Lung (tissue), 12 donors: ENCODE results near the gene FSHR. TPM values are rescaled to one million over a fixed set of nuclear protein-coding genes. Genes with fewer than 3 reads are reported as not detected.

ENCODE experiments used
- ATAC-seq: fragments of 200-7000 bp; cut with Tn5 transposase; one replicate; pipeline ENCODE4 v1.9.1; 2020; ENCODE audit warnings: moderate number of reproducible peaks; ENCODE audit not compliant: insufficient read depth, low FRiP score
- DNase-seq, 3 donors: peaks; one replicate each; pipeline ENCODE4 v3.0.0-alpha.2; 2013 to 2017
- H3K27ac ChIP-seq, 2 donors: one replicate each; pipeline ENCODE4 v1.5.1; 2013; ENCODE audit warnings: mild to moderate bottlenecking in 2 of 2, moderate library complexity in 2 of 2, control low read depth in 1 of 2, inconsistent platforms in 1 of 2, low read depth in 1 of 2, low read length in 1 of 2
- H3K27me3 ChIP-seq, 3 donors: one replicate each; pipeline ENCODE4 v1.5.1; 2013; ENCODE audit warnings: low read length in 2 of 3; ENCODE audit not compliant: control insufficient read depth in 3 of 3, insufficient read depth in 3 of 3
- H3K36me3 ChIP-seq, 4 donors: one replicate each; pipeline ENCODE4 v1.5.1; 2013; ENCODE audit warnings: low read length in 4 of 4, mild to moderate bottlenecking in 1 of 4, moderate library complexity in 1 of 4; ENCODE audit not compliant: control insufficient read depth in 4 of 4, insufficient read depth in 4 of 4
- H3K4me1 ChIP-seq, 5 donors: one replicate each; pipeline ENCODE4 v1.5.1; 2013; ENCODE audit warnings: low read length in 5 of 5, mild to moderate bottlenecking in 2 of 5, moderate library complexity in 1 of 5; ENCODE audit not compliant: control insufficient read depth in 5 of 5, insufficient read depth in 5 of 5
- H3K4me3 ChIP-seq: one replicate; pipeline ENCODE4 v1.5.1; 2013; ENCODE audit warnings: mild to moderate bottlenecking, control low read depth, moderate library complexity
- H3K9ac ChIP-seq, 2 donors: one replicate each; pipeline ENCODE4 v1.5.1; 2013; ENCODE audit warnings: low read length in 2 of 2, control low read depth in 1 of 2; ENCODE audit not compliant: insufficient read depth in 1 of 2
- H3K9me3 ChIP-seq, 4 donors: one replicate each; pipeline ENCODE4 v1.5.1; 2013; ENCODE audit warnings: low read length in 3 of 4, mild to moderate bottlenecking in 1 of 4, moderate library complexity in 1 of 4; ENCODE audit not compliant: control insufficient read depth in 4 of 4, insufficient read depth in 3 of 4
- WGBS, 2 donors: extraction: QIAGEN DNeasy Blood & Tissue Kit; methylation state at CpG; one replicate each; pipeline ENCODE4 v1.1.7; 2013; 5-methylcytosine and 5-hydroxymethylcytosine counted together
- polyA plus RNA-seq, 2 donors: library from polyadenylated mRNA; stranded (reverse); fragments of 200-250 nt; gene quantifications; one replicate each; pipeline ENCODE4 v1.2.1, GENCODE V29; 2013
- total RNA-seq, 2 donors: library from RNA; depleted of rRNA in 1 of 2; stranded (reverse); fragments of >200 nt in 1 of 2; gene quantifications; one replicate each; pipeline ENCODE4 v1.2.1, GENCODE V29; 2014 to 2021
- TF ChIP-seq, protein P1 (sequence below): IDR thresholded peaks from 2 replicates; pipeline ENCODE4 v1.5.1; 2012; ENCODE audit warnings: mild to moderate bottlenecking; ENCODE audit errors: control extremely low read depth, extremely low read depth
- donor health status: control.
- donor health status: control.
- donor health status: Bipolar disorder and iron deficiency.
- donor health status: healthy.
- donor health status: DM: yes; HTN: yes; CAD: no.

Gene FSHR
- total and polyA plus RNA-seq, 4 donors: not detected

DNA sequence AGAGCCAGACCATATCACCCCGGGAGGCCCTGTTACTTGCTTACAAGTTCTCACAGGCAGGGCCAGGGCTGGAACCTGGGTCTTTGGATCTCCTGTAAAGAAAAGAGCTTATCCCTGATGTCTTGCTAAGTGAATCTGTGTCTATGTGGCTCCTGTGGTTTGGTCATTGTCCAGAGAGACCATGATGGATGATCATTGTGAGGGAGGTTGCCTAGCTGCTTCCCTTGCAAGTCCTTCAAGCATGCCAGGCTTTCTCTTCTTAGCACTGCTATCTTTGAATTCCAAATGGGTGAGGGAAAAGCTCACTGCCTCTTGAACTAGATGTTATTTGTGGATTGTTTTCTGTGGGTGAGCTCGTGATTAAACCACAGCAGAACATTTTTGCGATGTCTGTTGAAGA lies 151.6 kb downstream of the FSHR start:
- no peaks in the 10 kb centered on the region for H3K27me3 ChIP-seq
- no peak for ATAC-seq

DNA sequence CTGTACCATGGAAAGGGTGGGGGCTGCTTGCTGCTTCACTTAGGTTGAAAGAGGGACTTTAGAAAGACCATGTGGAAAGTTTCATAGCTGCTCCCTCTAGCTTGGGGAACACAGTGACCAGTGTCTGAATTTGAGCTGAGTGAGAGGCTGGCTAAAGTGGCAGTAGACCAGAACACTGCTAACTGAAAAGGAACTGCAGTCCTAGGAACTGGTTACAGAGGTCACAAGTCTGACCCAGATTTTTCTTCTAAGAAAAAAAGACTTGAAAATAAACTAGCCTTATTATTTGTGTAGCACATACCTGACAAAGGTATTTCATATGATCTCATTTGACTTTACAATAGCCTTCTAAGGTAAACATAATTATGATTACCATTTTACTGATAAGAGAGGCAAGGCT lies 153.6 kb downstream of the FSHR start:
- DNase-seq: peak in 2 of 3 donors; percentile 18 to 22
- Histone ChIP-seq H3K36me3 (no peaks in the 10 kb centered on the region), H3K27ac (no peak overlapping the region), H3K27me3 (no peaks in the 10 kb centered on the region), H3K9ac (no peak overlapping the region), H3K4me3 (no peak overlapping the region), H3K9me3 (no peaks in the 10 kb centered on the region), H3K4me1 (no peaks in the 10 kb centered on the region)
- TF ChIP-seq, protein P1, sequence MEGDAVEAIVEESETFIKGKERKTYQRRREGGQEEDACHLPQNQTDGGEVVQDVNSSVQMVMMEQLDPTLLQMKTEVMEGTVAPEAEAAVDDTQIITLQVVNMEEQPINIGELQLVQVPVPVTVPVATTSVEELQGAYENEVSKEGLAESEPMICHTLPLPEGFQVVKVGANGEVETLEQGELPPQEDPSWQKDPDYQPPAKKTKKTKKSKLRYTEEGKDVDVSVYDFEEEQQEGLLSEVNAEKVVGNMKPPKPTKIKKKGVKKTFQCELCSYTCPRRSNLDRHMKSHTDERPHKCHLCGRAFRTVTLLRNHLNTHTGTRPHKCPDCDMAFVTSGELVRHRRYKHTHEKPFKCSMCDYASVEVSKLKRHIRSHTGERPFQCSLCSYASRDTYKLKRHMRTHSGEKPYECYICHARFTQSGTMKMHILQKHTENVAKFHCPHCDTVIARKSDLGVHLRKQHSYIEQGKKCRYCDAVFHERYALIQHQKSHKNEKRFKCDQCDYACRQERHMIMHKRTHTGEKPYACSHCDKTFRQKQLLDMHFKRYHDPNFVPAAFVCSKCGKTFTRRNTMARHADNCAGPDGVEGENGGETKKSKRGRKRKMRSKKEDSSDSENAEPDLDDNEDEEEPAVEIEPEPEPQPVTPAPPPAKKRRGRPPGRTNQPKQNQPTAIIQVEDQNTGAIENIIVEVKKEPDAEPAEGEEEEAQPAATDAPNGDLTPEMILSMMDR: no peak
- ATAC-seq: no peak

More for the DNA sequence above, 151.6 kb downstream of the FSHR start:
- Histone ChIP-seq H3K4me1 (no peaks in the 10 kb centered on the region), H3K36me3 (no peaks in the 10 kb centered on the region), H3K4me3 (no peak overlapping the region), H3K27ac (no peak overlapping the region), H3K9me3 (peaks cover 0 to 3% (median 0%) of the 10 kb centered on the region in 4 donors), H3K9ac (no peak overlapping the region)
- TF ChIP-seq, protein P1: no peak
- DNase-seq: no peak
- WGBS, 2 donors: 45 to 50% methylated on average over 3 of the region's 3 CpGs

- no peaks in the 10 kb centered on the region for H3K4me1 ChIP-seq
- H3K9ac ChIP-seq: no peak overlapping the region
- TF ChIP-seq, protein P1: no peak
- H3K27ac ChIP-seq: no peak overlapping the region
- no peaks in the 10 kb centered on the region for H3K27me3 ChIP-seq
- no peaks in the 10 kb centered on the region for H3K36me3 ChIP-seq
- H3K4me3 ChIP-seq: no peak overlapping the region
- H3K9me3 ChIP-seq: no peaks in the 10 kb centered on the region
- no peak for ATAC-seq
- DNase-seq: no peak
- WGBS, 2 donors: 83 to 84% methylated on average over 2 of the region's 2 CpGs
These were observed 155.9 kb downstream of the FSHR start for GRCh38 chr2:48998449-48998848.

GRCh38 chr2:48993576-48993975 lies 160.7 kb downstream of the FSHR start:
- no peaks in the 10 kb centered on the region for H3K9me3 ChIP-seq
- H3K27ac ChIP-seq: no peak overlapping the region
- 88 to 89% methylated on average over 2 of the region's 2 CpGs for WGBS, 2 donors
- no peak overlapping the region for H3K4me3 ChIP-seq
- DNase-seq (no peak), ATAC-seq (no peak)
- no peaks in the 10 kb centered on the region for H3K27me3 ChIP-seq
- no peaks in the 10 kb centered on the region for H3K4me1 ChIP-seq
- no peak overlapping the region for H3K9ac ChIP-seq
- TF ChIP-seq, protein P1: no peak
- H3K36me3 ChIP-seq: no peaks in the 10 kb centered on the region
